ENCODE data around the gene OR6J1. TPM values are rescaled to one million over a fixed set of nuclear protein-coding genes. Genes with fewer than 3 reads are reported as not detected.
"Not testable (repeated sequence)": the region's sequence is repeated elsewhere in the genome, so short reads cannot be mapped to it uniquely, and the experiment has no call there.

OR6J1 gene
- total RNA-seq, 1 experiment from 2014 or later = not detected

DNA sequence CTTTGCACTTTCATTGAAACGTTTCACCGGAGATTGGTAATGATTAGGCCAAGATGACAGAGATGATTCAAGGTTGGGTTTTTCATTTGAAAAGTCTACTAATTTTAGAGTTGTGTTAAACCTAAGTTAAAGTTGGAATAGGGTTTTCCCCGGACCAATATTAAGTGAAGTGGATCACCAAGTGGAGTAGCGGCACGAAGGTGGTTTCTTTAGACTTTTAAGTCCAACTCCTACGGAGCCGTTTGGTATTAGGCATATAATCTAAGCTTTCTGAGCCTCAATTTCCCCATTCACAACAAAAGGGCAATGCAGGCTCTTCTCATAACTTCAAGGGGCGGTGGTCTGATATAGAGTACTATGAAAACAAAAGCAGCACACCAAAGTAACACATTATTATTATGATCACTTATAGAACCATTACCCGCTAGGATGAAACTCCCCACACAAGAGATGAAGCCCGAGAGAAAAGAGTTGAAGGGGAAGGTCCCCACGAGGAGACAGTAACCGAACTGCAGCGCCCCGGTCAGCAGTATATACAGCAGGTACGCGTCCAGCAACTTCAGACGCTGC lies 55.5 kb downstream of the OR6J1 start:
- ChIA-PET CTCF (interaction anchor here (1.0 to 1.5 kb wide), 4 partner anchors 10 to 388 kb away, joined by 4 to 6 read pairs (median 5); partner anchors contain the start of gene ABHD4), POLR2A (ENCODE audit: low non-redundant PET) (no interaction called here)
- Histone ChIP-seq H3K4me1 (ENCODE audit: insufficient read depth, low read length, poor library complexity, severe bottlenecking) (peaks cover 15% of the 10 kb centered on the region), H3K9me3 (ENCODE audit: low read depth, low read length, poor library complexity, severe bottlenecking) (no peaks in the 10 kb centered on the region), H3K27ac (ENCODE audit: low read depth, low read length, poor library complexity, severe bottlenecking) (peak overlapping the region; percentile 78), H3K4me3 (ENCODE audit: low read depth, low read length, poor library complexity, severe bottlenecking) (peak overlapping the region; percentile 81), H3K27me3 (replicated peaks; ENCODE audit: insufficient read depth, low read depth, low read length, poor library complexity) (no peaks in the 10 kb centered on the region), H3K36me3 (ENCODE audit: insufficient read depth, low read length, poor library complexity, severe bottlenecking) (peaks cover 8% of the 10 kb centered on the region)
- TF ChIP-seq, protein P1, sequence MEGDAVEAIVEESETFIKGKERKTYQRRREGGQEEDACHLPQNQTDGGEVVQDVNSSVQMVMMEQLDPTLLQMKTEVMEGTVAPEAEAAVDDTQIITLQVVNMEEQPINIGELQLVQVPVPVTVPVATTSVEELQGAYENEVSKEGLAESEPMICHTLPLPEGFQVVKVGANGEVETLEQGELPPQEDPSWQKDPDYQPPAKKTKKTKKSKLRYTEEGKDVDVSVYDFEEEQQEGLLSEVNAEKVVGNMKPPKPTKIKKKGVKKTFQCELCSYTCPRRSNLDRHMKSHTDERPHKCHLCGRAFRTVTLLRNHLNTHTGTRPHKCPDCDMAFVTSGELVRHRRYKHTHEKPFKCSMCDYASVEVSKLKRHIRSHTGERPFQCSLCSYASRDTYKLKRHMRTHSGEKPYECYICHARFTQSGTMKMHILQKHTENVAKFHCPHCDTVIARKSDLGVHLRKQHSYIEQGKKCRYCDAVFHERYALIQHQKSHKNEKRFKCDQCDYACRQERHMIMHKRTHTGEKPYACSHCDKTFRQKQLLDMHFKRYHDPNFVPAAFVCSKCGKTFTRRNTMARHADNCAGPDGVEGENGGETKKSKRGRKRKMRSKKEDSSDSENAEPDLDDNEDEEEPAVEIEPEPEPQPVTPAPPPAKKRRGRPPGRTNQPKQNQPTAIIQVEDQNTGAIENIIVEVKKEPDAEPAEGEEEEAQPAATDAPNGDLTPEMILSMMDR (conservative IDR thresholded peaks at IDR 0.05; ENCODE audit: low read depth, low read length) = no peak
- no peak for TF ChIP-seq EZH2 (IDR thresholded peaks at IDR 0.05; ENCODE audit: borderline replicate concordance, low read depth, low read length, poor library complexity, severe bottlenecking)
- no peak for DNase-seq (ENCODE audit: low spot score)
- intact Hi-C loops (cut with micrococcal nuclease; ENCODE audit: unreplicated experiment) = no loop called here
- TSS peak; percentile 74 for BruUV-seq (replicated peaks)

DNA sequence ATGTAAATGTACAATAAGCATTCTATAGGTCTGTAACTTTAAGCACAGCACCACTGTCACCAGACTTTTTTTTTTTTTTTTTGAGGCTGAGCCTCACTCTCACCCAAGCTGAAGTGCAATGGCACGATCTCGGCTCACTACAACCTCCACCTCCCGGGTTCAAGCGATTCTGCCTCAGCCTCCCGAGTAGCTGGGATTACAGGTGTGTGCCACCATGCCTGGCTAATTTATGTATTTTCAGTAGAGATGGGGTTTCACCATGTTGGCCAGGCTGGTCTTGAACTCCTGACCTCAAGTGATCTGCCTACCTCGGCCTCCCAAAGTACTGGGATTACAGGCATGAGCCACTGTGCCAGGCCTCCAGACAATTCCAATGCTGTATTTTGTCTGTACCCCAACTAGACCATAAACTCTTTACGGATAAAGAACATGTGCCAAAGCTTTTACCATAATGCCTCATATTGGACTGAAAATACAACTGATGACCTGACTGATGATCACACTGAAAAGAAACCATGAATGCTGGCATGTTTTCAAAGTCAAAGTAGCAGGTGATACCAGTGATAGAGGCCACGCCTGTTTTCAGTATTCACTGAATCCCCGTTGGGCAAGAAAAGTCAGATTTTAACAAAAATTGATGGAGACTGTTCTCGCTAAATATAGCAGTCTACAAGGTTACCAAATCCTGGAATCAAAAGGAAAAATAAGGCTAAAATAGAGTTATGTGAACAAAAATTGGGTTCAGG lies 56.3 kb downstream of the OR6J1 start:
- DNase-seq (ENCODE audit: low spot score); H3K27me3 ChIP-seq (replicated peaks; ENCODE audit: insufficient read depth, low read depth, low read length, poor library complexity); intact Hi-C loops (cut with micrococcal nuclease; ENCODE audit: unreplicated experiment); H3K36me3 ChIP-seq (ENCODE audit: insufficient read depth, low read length, poor library complexity, severe bottlenecking); BruUV-seq (replicated peaks); H3K9me3 ChIP-seq (ENCODE audit: low read depth, low read length, poor library complexity, severe bottlenecking); POLR2A ChIA-PET (ENCODE audit: low non-redundant PET): not testable (repeated sequence)
- Histone ChIP-seq H3K4me3 (ENCODE audit: low read depth, low read length, poor library complexity, severe bottlenecking) (peak overlapping the region; percentile 81), H3K27ac (ENCODE audit: low read depth, low read length, poor library complexity, severe bottlenecking) (peak overlapping the region; percentile 78), H3K4me1 (ENCODE audit: insufficient read depth, low read length, poor library complexity, severe bottlenecking) (peaks cover 19% of the 10 kb centered on the region)
- CTCF ChIA-PET = interaction anchor here (1.3 kb wide), 1 partner anchor 18 kb away, joined by 4 read pairs; no protein-coding TSS in a partner anchor

DNA sequence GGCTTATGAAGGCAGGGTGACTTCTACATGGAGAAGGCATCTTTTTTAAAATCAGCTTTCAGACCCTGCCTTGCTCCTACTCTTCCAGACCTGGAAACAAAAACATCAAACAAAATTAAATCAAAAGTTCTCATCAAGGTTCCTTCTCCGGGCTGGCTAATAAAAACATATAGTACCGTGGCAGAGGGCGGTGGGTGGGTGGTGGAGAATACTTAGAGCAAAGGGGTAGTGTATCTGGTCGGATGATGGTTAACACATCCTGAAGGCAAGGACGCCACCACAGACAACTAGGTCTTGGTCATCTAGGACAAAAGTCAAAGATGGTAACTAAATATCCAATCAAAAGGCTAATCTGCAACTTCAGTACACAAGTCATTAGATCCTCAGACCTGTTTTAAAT lies 56.9 kb downstream of the OR6J1 start:
- no peak overlapping the region for H3K4me3 ChIP-seq (ENCODE audit: low read depth, low read length, poor library complexity, severe bottlenecking)
- H3K9me3 ChIP-seq (ENCODE audit: low read depth, low read length, poor library complexity, severe bottlenecking) = no peaks in the 10 kb centered on the region
- DNase-seq (ENCODE audit: low spot score) = no peak
- intact Hi-C loops (cut with micrococcal nuclease; ENCODE audit: unreplicated experiment) = no loop called here
- ChIA-PET POLR2A (ENCODE audit: low non-redundant PET) (interaction anchor here (0.7 kb wide), 1 partner anchor 251 kb away, joined by 3 read pairs; no protein-coding TSS in a partner anchor), CTCF (no interaction called here)
- no TSS peak for BruUV-seq (replicated peaks)
- H3K27ac ChIP-seq (ENCODE audit: low read depth, low read length, poor library complexity, severe bottlenecking) = no peak overlapping the region
- H3K4me1 ChIP-seq (ENCODE audit: insufficient read depth, low read length, poor library complexity, severe bottlenecking) = peaks cover 19% of the 10 kb centered on the region
- TF ChIP-seq, protein P1 (conservative IDR thresholded peaks at IDR 0.05; ENCODE audit: low read depth, low read length) = no peak
- TF ChIP-seq EZH2 (IDR thresholded peaks at IDR 0.05; ENCODE audit: borderline replicate concordance, low read depth, low read length, poor library complexity, severe bottlenecking) = no peak
- H3K27me3 ChIP-seq (replicated peaks; ENCODE audit: insufficient read depth, low read depth, low read length, poor library complexity) = no peaks in the 10 kb centered on the region
- H3K36me3 ChIP-seq (ENCODE audit: insufficient read depth, low read length, poor library complexity, severe bottlenecking) = peaks cover 8% of the 10 kb centered on the region

Data from A673 (cell line).